ENCODE measurements around the gene TUBG2. TPM values are rescaled to one million over a fixed set of nuclear protein-coding genes. Genes with fewer than 3 reads are reported as not detected.
A peak's percentile ranks its signal among the peaks of the same experiment; 100 is the strongest.
"Not testable (repeated sequence)": the region's sequence is repeated elsewhere in the genome, so short reads cannot be mapped to it uniquely, and the experiment has no call there.

Gene TUBG2
- polyA plus RNA-seq, 1 of the 3 experiments (the other 2 are of a cell fraction) = 33.9 TPM

- Histone ChIP-seq H4K20me1 (ENCODE audit: insufficient read depth) (no peaks in the 10 kb centered on the region), H3K4me1 (ENCODE audit: control insufficient read depth in 1 of 2, insufficient read depth in 2 of 2, low read depth in 1 of 2, low read length in 1 of 2) (peaks cover 12 to 21% of the 10 kb centered on the region in 2 experiments; a peak in 2 of 4 replicates), H3K4me2 (no peak overlapping the region), H3K9ac (no peak overlapping the region), H3K27me3 (ENCODE audit: insufficient read depth) (no peaks in the 10 kb centered on the region), H3K27ac (ENCODE audit: low read depth in 2 of 2, low read length in 1 of 2) (no peak overlapping the region), H3K9me3 (no peaks in the 10 kb centered on the region), H3K79me2 (ENCODE audit: insufficient read depth) (peaks cover 26% of the 10 kb centered on the region), H3K36me3 (replicated peaks in 1 of 2; ENCODE audit: control insufficient read depth in 1 of 2, insufficient read depth in 2 of 2, low read length in 1 of 2) (peaks cover 5 to 17% of the 10 kb centered on the region in 2 experiments), H3F3A (replicated peaks; ENCODE audit: insufficient read depth) (peaks cover 28% of the 10 kb centered on the region), H2AFZ (ENCODE audit: low read depth) (no peak overlapping the region), H3K4me3 (ENCODE audit: low read depth in 2 of 2, low read length in 1 of 2) (no peak overlapping the region), H3K9me2 (no peaks in the 10 kb centered on the region)
- POLR2A ChIA-PET = interaction anchor here (1.4 to 1.9 kb wide), 3 partner anchors 19 to 80 kb away, joined by 8 read pairs; partner anchors contain the start of genes PLEKHH3 and PSMC3IP
- TF ChIP-seq ZBTB33 (IDR thresholded peaks at IDR 0.05; ENCODE audit: borderline replicate concordance, low read depth) (no peak), RCOR1 (IDR thresholded peaks at IDR 0.05; ENCODE audit: low read length) (no peak), PBX3 (IDR thresholded peaks at IDR 0.05) (no peak)
- no peak for DNase-seq
- CTCF ChIA-PET = interaction anchor here (0.7 to 11.0 kb wide), 3 partner anchors 19 to 80 kb away, joined by 3 to 121 read pairs (median 36); partner anchors contain the start of genes PLEKHH3 and PSMC3IP
- WGBS (ENCODE audit: low lambda C conversion rate) = 94% methylated on average over 9 of the region's 9 CpGs
Measured at GRCh38 chr17:42657824-42658588, 1.1 kb upstream of the TUBG2 start.

GRCh38 chr17:42659932-42660274, 819 bp downstream of the TUBG2 start:
- not testable (repeated sequence) for H3K9me3 ChIP-seq; H2AFZ ChIP-seq (ENCODE audit: low read depth); H3K27me3 ChIP-seq (ENCODE audit: insufficient read depth); DNase-seq; H4K20me1 ChIP-seq (ENCODE audit: insufficient read depth); H3K9me2 ChIP-seq
- peak overlapping the region; percentile 79; the same call in 1 of the 2 replicates for H3K9ac ChIP-seq
- peaks cover 13% of the 10 kb centered on the region for H3F3A ChIP-seq (replicated peaks; ENCODE audit: insufficient read depth)
- ChIA-PET CTCF (interaction anchor here (6.0 to 11.0 kb wide), 2 partner anchors 17 to 81 kb away, joined by 36 to 121 read pairs; partner anchors contain the start of genes PLEKHH3 and PSMC3IP), POLR2A (interaction anchor here (0.6 to 1.9 kb wide), 4 partner anchors 8 to 1427 kb away, joined by 3 to 8 read pairs (median 6); partner anchors contain the start of genes PLEKHH3 and PSMC3IP)
- H3K4me3 ChIP-seq (ENCODE audit: low read depth in 2 of 2, low read length in 1 of 2) = peak overlapping the region; percentile 60 to 72
- H3K4me2 ChIP-seq = peak overlapping the region; percentile 85
- peak overlapping the region in 1 of 2 experiments; percentile 87; a peak in 3 of 4 replicates for H3K27ac ChIP-seq (ENCODE audit: low read depth in 2 of 2, low read length in 1 of 2)
- H3K4me1 ChIP-seq (ENCODE audit: control insufficient read depth in 1 of 2, insufficient read depth in 2 of 2, low read depth in 1 of 2, low read length in 1 of 2) = peaks cover 8 to 12% of the 10 kb centered on the region in 2 experiments; a peak in 2 of 4 replicates
- peaks cover 10 to 32% of the 10 kb centered on the region in 2 experiments for H3K36me3 ChIP-seq (replicated peaks in 1 of 2; ENCODE audit: control insufficient read depth in 1 of 2, insufficient read depth in 2 of 2, low read length in 1 of 2)
- WGBS (ENCODE audit: low lambda C conversion rate) = 100% methylated on average over 1 of the region's 14 CpGs
- peaks cover 27% of the 10 kb centered on the region for H3K79me2 ChIP-seq (ENCODE audit: insufficient read depth)

Measured in SK-N-SH (cell line).